Sigmoid colon (tissue), 7 donors: Measurements from ENCODE around the gene SGTA. TPM values are rescaled to one million over a fixed set of nuclear protein-coding genes. Genes with fewer than 3 reads are reported as not detected.

Source experiments
- DNase-seq: peaks from one replicate; pipeline ENCODE4 v3.0.0-alpha.2; 2019
- H3K27ac ChIP-seq, 4 donors: fragments of 200-600 bp; sonication (generic); one replicate each; pipeline ENCODE4 v1.5.1; 2016 to 2019; ENCODE audit warnings: mild to moderate bottlenecking in 1 of 4
- H3K27me3 ChIP-seq, 3 donors: fragments of 200-600 bp; sonication (generic); one replicate each; pipeline ENCODE4 v1.5.1; 2019; ENCODE audit warnings: mild to moderate bottlenecking in 1 of 3
- H3K36me3 ChIP-seq, 4 donors: fragments of 200-600 bp; sonication (generic); one replicate each; pipeline ENCODE4 v1.5.1; 2016 to 2019
- H3K4me1 ChIP-seq, 4 donors: fragments of 200-600 bp; sonication (generic); one replicate each; pipeline ENCODE4 v1.5.1; 2017 to 2019
- H3K4me3 ChIP-seq, 4 donors: fragments of 200-600 bp; sonication (generic); one replicate each; pipeline ENCODE4 v1.5.1; 2017 to 2019; ENCODE audit warnings: mild to moderate bottlenecking in 2 of 4, moderate library complexity in 1 of 4
- H3K9me3 ChIP-seq, 4 donors: fragments of 200-600 bp in 3 of 4; sonication (generic) in 3 of 4; one replicate each; pipeline versions ENCODE4 v1.5.1 to v1.6.1; 2013 to 2019
- CTCF ChIP-seq, 4 experiments: fragments of 450-650 bp in 3 of 4; fragments of 200-600 bp in 1 of 4; IDR thresholded peaks; one replicate each; pipeline ENCODE4 v1.5.1; 2016 to 2019; ENCODE audit warnings: antibody characterized with exemption in 4 of 4, mild to moderate bottlenecking in 3 of 4, moderate library complexity in 2 of 4
- EP300 ChIP-seq, 4 donors: sonication (generic); formaldehyde crosslinking; IDR thresholded peaks; one replicate each; pipeline ENCODE4 v1.6.1; 2017; ENCODE audit warnings: antibody characterized with exemption in 4 of 4
- POLR2A ChIP-seq, 2 donors: fragments of 450-650 bp; IDR thresholded peaks; one replicate each; pipeline ENCODE4 v1.6.1; 2016; ENCODE audit warnings: antibody characterized with exemption in 2 of 2, mild to moderate bottlenecking in 2 of 2, moderate library complexity in 2 of 2
- POLR2AphosphoS5 ChIP-seq, 4 donors: sonication (generic); formaldehyde crosslinking; IDR thresholded peaks; one replicate each; pipeline ENCODE4 v1.6.1; 2017; ENCODE audit warnings: antibody characterized with exemption in 4 of 4
- WGBS, 2 donors: extraction: QIAGEN DNeasy Blood & Tissue Kit; methylation state at CpG; one replicate each; pipeline ENCODE4 v1.1.7; 2013; 5-methylcytosine and 5-hydroxymethylcytosine counted together
- intact Hi-C: fragments of 100-400 bp; cut with DNase I; formaldehyde crosslinking; loops from one replicate; pipeline ENCODE4 v1.15.1; 2023
- polyA plus RNA-seq, 3 donors: library from polyadenylated mRNA; stranded (reverse); fragments of 200-250 nt; gene quantifications; one replicate each; pipeline ENCODE4 v1.2.3, GENCODE V29; 2013
- total RNA-seq, 4 donors: library from RNA; depleted of rRNA; stranded (reverse); fragments of >200 nt; gene quantifications; one replicate each; pipeline ENCODE4 v1.1.0, GENCODE V29; 2016
- donor health status: healthy with polysubstance abuse.
- donor health status: Bipolar disorder and iron deficiency.
- donor health status: healthy.

SGTA gene
- total and polyA plus RNA-seq, 7 donors, result 42.5 to 80.7 (median 48.1) TPM

DNA sequence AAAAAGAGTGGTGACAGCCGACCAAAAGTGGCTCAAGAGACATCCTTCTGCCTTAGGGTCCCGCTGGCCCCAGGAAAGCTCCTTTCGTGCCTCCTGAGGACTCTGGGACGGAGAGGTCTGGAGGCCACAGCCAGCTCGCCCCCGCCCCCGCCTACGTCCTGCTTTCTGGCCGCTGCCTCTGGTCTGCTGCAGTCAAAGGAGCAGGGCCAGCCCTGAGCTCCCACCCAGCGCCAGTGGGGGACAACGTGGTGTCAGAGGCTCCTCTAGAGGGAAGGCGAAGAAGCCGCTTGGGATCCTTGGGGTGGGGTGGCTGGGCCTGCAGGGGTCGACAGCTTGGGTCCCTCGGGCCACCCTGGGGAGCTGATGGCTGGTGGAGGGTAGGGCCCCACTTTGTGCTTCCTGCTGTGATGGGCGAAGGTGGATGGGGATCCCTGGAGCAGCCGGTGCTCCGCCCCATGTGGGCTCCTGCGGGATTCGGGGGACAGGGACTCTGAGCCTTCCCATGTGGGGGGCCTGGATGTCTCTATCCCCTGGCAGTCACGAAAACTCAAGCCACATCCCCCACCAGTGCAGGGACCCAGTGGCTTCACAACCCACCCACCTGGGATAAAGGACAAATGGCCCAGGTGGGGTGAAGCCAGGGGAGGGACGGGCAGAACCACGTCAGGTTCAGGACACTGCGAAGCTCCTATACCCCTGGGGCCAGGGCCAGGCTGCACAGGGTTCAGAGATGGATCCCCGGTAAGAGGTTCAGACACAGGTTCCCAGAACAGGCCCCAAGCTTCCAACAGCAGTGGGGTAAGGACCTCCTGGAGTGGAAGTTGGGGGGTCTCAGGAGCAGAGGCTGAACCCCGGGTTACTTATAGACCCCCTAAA is 52.9 kb downstream of the SGTA start:
- no peak overlapping the region for H3K27ac ChIP-seq
- WGBS, 2 donors, result 87 to 92% methylated on average over 26 of the region's 26 CpGs
- no peaks in the 10 kb centered on the region for H3K4me1 ChIP-seq
- DNase-seq, result peak; percentile 45
- H3K4me3 ChIP-seq, result no peak overlapping the region
- no peaks in the 10 kb centered on the region for H3K9me3 ChIP-seq
- intact Hi-C loops, result no loop called here
- H3K36me3 ChIP-seq, result peaks cover 0 to 31% (median 8%) of the 10 kb centered on the region in 4 donors
- TF ChIP-seq POLR2AphosphoS5 (IDR thresholded peaks at IDR 0.05), result no peak
- TF ChIP-seq EP300 (IDR thresholded peaks at IDR 0.05), result no peak
- no peak for TF ChIP-seq CTCF (IDR thresholded peaks at IDR 0.05)
- no peak for TF ChIP-seq POLR2A (IDR thresholded peaks at IDR 0.05)
- H3K27me3 ChIP-seq, result peaks cover 8 to 33% (median 27%) of the 10 kb centered on the region in 3 donors

GRCh38 chr19:2728783-2729387 is 54.2 kb downstream of the SGTA start:
- intact Hi-C loops, result no loop called here
- peaks cover 0 to under 1% (median 0%) of the 10 kb centered on the region in 4 donors for H3K4me1 ChIP-seq
- no peak overlapping the region for H3K27ac ChIP-seq
- no peaks in the 10 kb centered on the region for H3K9me3 ChIP-seq
- DNase-seq, result no peak
- H3K36me3 ChIP-seq, result peaks cover 0 to 19% (median 2%) of the 10 kb centered on the region in 4 donors
- no peak for TF ChIP-seq CTCF (IDR thresholded peaks at IDR 0.05)
- no peak for TF ChIP-seq POLR2AphosphoS5 (IDR thresholded peaks at IDR 0.05)
- TF ChIP-seq POLR2A (IDR thresholded peaks at IDR 0.05), result no peak
- TF ChIP-seq EP300 (IDR thresholded peaks at IDR 0.05), result no peak
- H3K4me3 ChIP-seq, result no peak overlapping the region
- WGBS, 2 donors, result 84 to 86% methylated on average over 23 of the region's 23 CpGs
- H3K27me3 ChIP-seq, result peaks cover 8 to 33% (median 27%) of the 10 kb centered on the region in 3 donors

DNA sequence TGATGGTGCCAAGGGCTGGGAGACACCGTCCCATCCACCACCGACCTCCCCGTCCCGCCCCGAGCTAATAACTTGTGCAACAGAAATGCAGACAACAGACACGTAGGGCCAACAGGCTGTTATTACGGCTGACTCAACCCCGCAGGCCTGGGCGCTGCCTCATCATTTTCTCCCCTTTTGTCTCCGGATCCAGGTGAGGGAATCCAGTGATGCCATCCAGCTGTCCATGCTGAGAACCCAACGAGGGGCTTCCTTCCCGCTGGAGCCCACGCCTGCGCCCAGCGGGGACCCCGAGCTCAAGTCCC is 55.5 kb downstream of the SGTA start:
- no peak for DNase-seq
- Histone ChIP-seq H3K9me3 (no peaks in the 10 kb centered on the region), H3K36me3 (peaks cover 0 to 8% (median 0%) of the 10 kb centered on the region in 4 donors), H3K4me1 (peaks cover 0 to 13% (median 12%) of the 10 kb centered on the region in 4 donors), H3K4me3 (no peak overlapping the region), H3K27me3 (peaks cover 8 to 33% (median 27%) of the 10 kb centered on the region in 3 donors), H3K27ac (no peak overlapping the region)
- intact Hi-C loops, result no loop called here
- no peak for TF ChIP-seq CTCF (IDR thresholded peaks at IDR 0.05)
- TF ChIP-seq POLR2A (IDR thresholded peaks at IDR 0.05), result no peak
- TF ChIP-seq EP300 (IDR thresholded peaks at IDR 0.05), result no peak
- no peak for TF ChIP-seq POLR2AphosphoS5 (IDR thresholded peaks at IDR 0.05)
- WGBS, 2 donors, result 61 to 69% methylated on average over 16 of the region's 16 CpGs

DNA sequence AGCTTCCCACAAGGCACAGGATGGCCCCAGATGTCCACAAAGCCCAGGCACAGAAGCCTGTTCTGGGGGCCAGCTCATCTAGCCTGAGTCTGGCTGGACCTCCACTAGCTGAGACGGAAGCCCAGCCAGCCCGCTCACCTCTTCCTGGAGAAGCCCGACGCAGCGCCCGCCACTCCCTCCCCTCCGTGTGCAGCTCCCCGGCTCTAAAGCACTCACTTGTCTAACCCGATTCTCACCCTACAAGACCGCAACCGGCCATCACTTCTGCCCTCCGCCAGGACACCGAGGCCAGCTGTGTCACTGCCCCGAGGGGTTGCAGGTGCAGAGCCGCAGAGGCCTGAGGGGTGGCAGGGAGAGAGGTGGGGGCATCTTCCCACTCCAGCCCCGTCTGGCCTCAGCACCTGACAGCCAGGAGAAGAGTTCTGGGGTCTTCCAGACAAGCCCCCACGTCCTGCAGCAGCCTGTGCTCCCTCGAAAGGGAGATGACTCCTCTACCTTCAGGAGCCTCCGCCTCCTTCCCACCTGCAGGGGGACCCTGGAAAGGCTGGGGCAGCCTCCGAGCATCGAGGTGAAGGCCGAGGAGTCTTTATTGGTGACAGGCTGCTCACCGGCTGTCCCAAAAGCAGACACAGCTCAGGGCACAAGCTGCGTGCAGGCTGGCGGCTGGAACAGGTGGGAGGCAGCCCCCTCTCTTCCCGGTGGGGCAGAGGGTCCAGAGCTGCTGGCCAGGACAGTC is 56.0 kb downstream of the SGTA start:
- Histone ChIP-seq H3K9me3 (no peaks in the 10 kb centered on the region), H3K36me3 (peaks cover 0 to 3% (median 0%) of the 10 kb centered on the region in 4 donors), H3K4me3 (no peak overlapping the region), H3K27ac (no peak overlapping the region), H3K27me3 (peaks cover 8 to 35% (median 27%) of the 10 kb centered on the region in 3 donors), H3K4me1 (peaks cover 0 to 13% (median 13%) of the 10 kb centered on the region in 4 donors)
- WGBS, 2 donors, result 14 to 18% methylated on average over 26 of the region's 26 CpGs
- TF ChIP-seq EP300 (IDR thresholded peaks at IDR 0.05) (no peak), CTCF (IDR thresholded peaks at IDR 0.05) (no peak), POLR2AphosphoS5 (IDR thresholded peaks at IDR 0.05) (no peak), POLR2A (IDR thresholded peaks at IDR 0.05) (no peak)
- no peak for DNase-seq
- intact Hi-C loops, result no loop called here
